SK-N-SH (cell line): ENCODE measurements around the gene FDXACB1. TPM values are rescaled to one million over a fixed set of nuclear protein-coding genes. Genes with fewer than 3 reads are reported as not detected.
A peak's percentile ranks its signal among the peaks of the same experiment; 100 is the strongest.

Experiments
- CTCF ChIA-PET: fragments of 300-600, 350-600 bp; formaldehyde crosslinking; extraction: SDS; loops from one replicate; lab custom pipeline; 2021; lab: Yijun Ruan, JAX
- POLR2A ChIA-PET: fragments of 350-600 bp; sonication (Branson Sonifier 250); formaldehyde crosslinking; extraction: SDS; loops from one replicate; lab custom pipeline; 2020; ENCODE audit warnings: antibody characterized with exemption, inconsistent platforms; lab: Yijun Ruan, JAX
- DNase-seq: peaks from one replicate; pipeline ENCODE4 v3.0.0; 2012
- H2AFZ ChIP-seq: fragments of 200-600 bp; sonication (generic); 2 replicates; pipeline ENCODE4 v1.8.1; 2016; ENCODE audit warnings: antibody characterized with exemption, mild to moderate bottlenecking, low read depth
- H3F3A ChIP-seq: fragments of 200-600 bp; sonication (generic); replicated peaks from 2 replicates; pipeline ENCODE3; 2016; ENCODE audit warnings: antibody characterized with exemption, mild to moderate bottlenecking; ENCODE audit not compliant: insufficient read depth
- H3K27ac ChIP-seq, 2 experiments: fragments of 200-500 bp in 1 of 2; fragments of 200-600 bp in 1 of 2; sonication (Bioruptor generic) in 1 of 2; sonication (generic), shearing (Covaris generic) in 1 of 2; 2 replicates each; pipeline versions ENCODE4 v1.5.1 to v1.6.1; 2014 to 2016; ENCODE audit warnings: low read depth in 2 of 2, inconsistent platforms in 1 of 2, low read length in 1 of 2, mild to moderate bottlenecking in 1 of 2, mixed read lengths in 1 of 2
- H3K27me3 ChIP-seq: fragments of 200-600 bp; sonication (generic), shearing (Covaris generic); 2 replicates; pipeline ENCODE4 v1.6.1; 2016; ENCODE audit warnings: mixed run types; ENCODE audit not compliant: insufficient read depth
- H3K36me3 ChIP-seq, 2 experiments: fragments of 200-500 bp in 1 of 2; fragments of 200-600 bp in 1 of 2; sonication (Bioruptor generic) in 1 of 2; sonication (generic) in 1 of 2; replicated peaks in 1 of 2; 2 replicates each; pipeline versions ENCODE3 to v1.5.1; 2014 to 2016; ENCODE audit warnings: low read length in 1 of 2, mild to moderate bottlenecking in 1 of 2; ENCODE audit not compliant: insufficient read depth in 2 of 2, control insufficient read depth in 1 of 2
- H3K4me1 ChIP-seq, 2 experiments: fragments of 200-500 bp in 1 of 2; fragments of 200-600 bp in 1 of 2; sonication (Bioruptor generic) in 1 of 2; sonication (generic), shearing (Covaris generic) in 1 of 2; 2 replicates each; pipeline versions ENCODE4 v1.5.1 to v1.6.1; 2014 to 2016; ENCODE audit warnings: low read depth in 1 of 2, low read length in 1 of 2, mixed run types in 1 of 2; ENCODE audit not compliant: insufficient read depth in 2 of 2, control insufficient read depth in 1 of 2
- H3K4me2 ChIP-seq: fragments of 200-600 bp; sonication (generic), shearing (Covaris generic); 2 replicates; pipeline ENCODE4 v1.6.1; 2017; ENCODE audit warnings: mixed run types
- H3K4me3 ChIP-seq, 2 experiments: fragments of 200-500 bp in 1 of 2; fragments of 200-600 bp in 1 of 2; sonication (Bioruptor generic) in 1 of 2; sonication (generic), shearing (Covaris generic) in 1 of 2; 2 replicates each; pipeline versions ENCODE4 v1.5.1 to v1.8.1; 2014 to 2016; ENCODE audit warnings: low read depth in 2 of 2, inconsistent platforms in 1 of 2, low read length in 1 of 2, mild to moderate bottlenecking in 1 of 2, mixed read lengths in 1 of 2, moderate library complexity in 1 of 2
- H3K79me2 ChIP-seq: fragments of 200-600 bp; sonication (generic); 2 replicates; pipeline ENCODE4 v1.8.1; 2017; ENCODE audit warnings: mild to moderate bottlenecking; ENCODE audit not compliant: insufficient read depth
- H3K9ac ChIP-seq: fragments of 200-600 bp; sonication (generic); 2 replicates; pipeline ENCODE4 v1.6.1; 2017; ENCODE audit warnings: mixed run types
- H3K9me2 ChIP-seq: fragments of 200-600 bp; sonication (generic); 2 replicates; pipeline ENCODE4 v1.6.1; 2017; ENCODE audit warnings: mixed run types
- H3K9me3 ChIP-seq: fragments of 200-600 bp; sonication (generic); 2 replicates; pipeline ENCODE4 v1.6.1; 2017; ENCODE audit warnings: mixed run types, mild to moderate bottlenecking, moderate library complexity
- H4K20me1 ChIP-seq: fragments of 200-600 bp; sonication (generic); 2 replicates; pipeline ENCODE4 v1.6.1; 2017; ENCODE audit warnings: mild to moderate bottlenecking, mixed run types; ENCODE audit not compliant: insufficient read depth
- CHD2 ChIP-seq: fragments of 150-350 bp; IDR thresholded peaks from 2 replicates; pipeline ENCODE4 v1.6.1; 2018; ENCODE audit warnings: low read length; ENCODE audit not compliant: partially characterized antibody
- EP300 ChIP-seq, 2 experiments: IDR thresholded peaks; 2 replicates each; pipeline versions ENCODE4 v1.4.0 to v1.6.1; 2012; ENCODE audit warnings: borderline replicate concordance in 1 of 2, low read depth in 1 of 2, low read length in 1 of 2
- FOXJ3 ChIP-seq: sonication (generic); formaldehyde crosslinking; IDR thresholded peaks from 2 replicates; pipeline ENCODE4 v1.5.1; 2020; ENCODE audit warnings: mild to moderate bottlenecking, missing genetic modification reagents
- MEF2A ChIP-seq: IDR thresholded peaks from 2 replicates; pipeline ENCODE4 v1.4.0; 2012; ENCODE audit warnings: low read depth, borderline replicate concordance
- NFIC ChIP-seq: IDR thresholded peaks from 2 replicates; pipeline ENCODE4 v1.4.0; 2012; ENCODE audit warnings: borderline replicate concordance
- POLR2AphosphoS5 ChIP-seq: IDR thresholded peaks from 2 replicates; pipeline ENCODE4 v1.6.1; 2012; ENCODE audit warnings: low read depth, low read length
- RFX5 ChIP-seq: IDR thresholded peaks from 2 replicates; pipeline ENCODE4 v1.6.1; 2012; ENCODE audit warnings: mild to moderate bottlenecking, improper control_type of control experiment, low read length
- RXRA ChIP-seq: IDR thresholded peaks from 2 replicates; pipeline ENCODE4 v1.4.0; 2012; ENCODE audit warnings: low read depth, mild to moderate bottlenecking, borderline replicate concordance
- SIN3A ChIP-seq: IDR thresholded peaks from 2 replicates; pipeline ENCODE4 v1.6.1; 2012; ENCODE audit warnings: low read depth, mild to moderate bottlenecking, low read length, moderate library complexity, borderline replicate concordance
- SMC3 ChIP-seq: IDR thresholded peaks from 2 replicates; pipeline ENCODE4 v1.6.1; 2012; ENCODE audit warnings: low read depth, low read length, improper control_type of control experiment
- TAF1 ChIP-seq: IDR thresholded peaks from 2 replicates; pipeline ENCODE4 v1.6.1; 2012; ENCODE audit warnings: low read depth, mild to moderate bottlenecking, low read length, moderate library complexity, borderline replicate concordance
- TCF12 ChIP-seq: IDR thresholded peaks from 2 replicates; pipeline ENCODE4 v1.4.0; 2012
- WGBS: methylation state at CpG from one replicate; pipeline ENCODE4 v1.1.6; 2017; ENCODE audit warnings: low lambda C conversion rate; 5-methylcytosine and 5-hydroxymethylcytosine counted together
- polyA plus RNA-seq, 3 experiments: library from polyadenylated mRNA; depleted of rRNA; stranded (reverse); fragments of >200 nt; gene quantifications; 2 replicates each; pipeline ENCODE4 v1.2.3, GENCODE V29; 2012
- TF ChIP-seq, protein P1 (sequence below): IDR thresholded peaks from 2 replicates; pipeline ENCODE4 v1.4.0; 2012; ENCODE audit warnings: low read depth, borderline replicate concordance
- TF ChIP-seq, protein P2 (sequence below): fragments of 150-350 bp; IDR thresholded peaks from 2 replicates; pipeline ENCODE4 v1.6.1; 2017; ENCODE audit warnings: antibody characterized with exemption, low read length, low read depth, borderline replicate concordance
- TF ChIP-seq, protein P3 (sequence below): IDR thresholded peaks from 2 replicates; pipeline ENCODE4 v1.4.0; 2012; ENCODE audit warnings: low read depth, borderline replicate concordance

FDXACB1 gene
- polyA plus RNA-seq, 1 of the 3 experiments (the other 2 are of a cell fraction), result 2.8 TPM

DNA sequence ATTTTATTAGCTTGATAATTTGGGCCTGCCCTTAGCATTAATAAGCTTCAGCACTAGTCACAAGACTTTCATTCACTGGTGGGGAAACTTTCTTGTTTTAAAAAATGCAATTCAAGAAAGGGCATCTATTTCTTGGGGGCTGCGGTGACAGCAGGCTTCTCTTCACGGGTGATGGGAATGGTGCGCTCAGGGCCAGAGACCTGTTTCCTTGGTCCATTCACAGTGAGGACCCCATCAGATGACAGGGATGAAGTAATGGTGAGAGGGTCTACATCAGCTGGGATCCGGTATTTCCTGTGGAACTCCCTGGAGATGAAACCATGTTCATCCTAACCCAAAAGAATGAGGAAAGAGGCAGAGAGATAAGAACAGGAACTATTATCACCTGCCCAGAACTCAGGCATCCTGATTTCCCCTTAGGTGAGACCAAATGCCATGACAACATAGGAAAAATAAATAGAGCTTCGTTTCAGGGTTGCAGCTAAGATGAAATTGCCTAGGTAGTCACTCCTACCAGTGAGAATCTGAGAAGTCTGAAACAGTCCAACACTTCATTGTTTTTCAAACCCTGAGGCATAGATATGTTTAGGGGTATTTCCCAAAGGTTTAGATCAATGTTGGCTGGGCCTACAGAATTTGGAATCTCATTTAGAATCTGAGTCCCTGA lies 29.8 kb upstream of the FDXACB1 start:
- 78% methylated on average over 5 of the region's 5 CpGs for whole genome bisulfite sequencing
- Histone ChIP-seq H3K9ac (no peak overlapping the region), H3K4me1 (peaks cover 6 to 7% of the 10 kb centered on the region in 2 experiments; a peak in 2 of 4 replicates), H3K27me3 (no peaks in the 10 kb centered on the region), H3K9me2 (no peaks in the 10 kb centered on the region), H4K20me1 (no peaks in the 10 kb centered on the region), H3K79me2 (no peaks in the 10 kb centered on the region), H3K4me2 (no peak overlapping the region), H3K27ac (no peak overlapping the region), H3K9me3 (no peaks in the 10 kb centered on the region), H2AFZ (no peak overlapping the region), H3F3A (peaks cover 13% of the 10 kb centered on the region), H3K36me3 (no peaks in the 10 kb centered on the region), H3K4me3 (no peak overlapping the region)
- no peak for TF ChIP-seq EP300 (IDR thresholded peaks at IDR 0.05; ENCODE audit: borderline replicate concordance in 1 of 2, low read depth in 1 of 2, low read length in 1 of 2)
- TF ChIP-seq CHD2, result no peak
- TF ChIP-seq, protein P1, sequence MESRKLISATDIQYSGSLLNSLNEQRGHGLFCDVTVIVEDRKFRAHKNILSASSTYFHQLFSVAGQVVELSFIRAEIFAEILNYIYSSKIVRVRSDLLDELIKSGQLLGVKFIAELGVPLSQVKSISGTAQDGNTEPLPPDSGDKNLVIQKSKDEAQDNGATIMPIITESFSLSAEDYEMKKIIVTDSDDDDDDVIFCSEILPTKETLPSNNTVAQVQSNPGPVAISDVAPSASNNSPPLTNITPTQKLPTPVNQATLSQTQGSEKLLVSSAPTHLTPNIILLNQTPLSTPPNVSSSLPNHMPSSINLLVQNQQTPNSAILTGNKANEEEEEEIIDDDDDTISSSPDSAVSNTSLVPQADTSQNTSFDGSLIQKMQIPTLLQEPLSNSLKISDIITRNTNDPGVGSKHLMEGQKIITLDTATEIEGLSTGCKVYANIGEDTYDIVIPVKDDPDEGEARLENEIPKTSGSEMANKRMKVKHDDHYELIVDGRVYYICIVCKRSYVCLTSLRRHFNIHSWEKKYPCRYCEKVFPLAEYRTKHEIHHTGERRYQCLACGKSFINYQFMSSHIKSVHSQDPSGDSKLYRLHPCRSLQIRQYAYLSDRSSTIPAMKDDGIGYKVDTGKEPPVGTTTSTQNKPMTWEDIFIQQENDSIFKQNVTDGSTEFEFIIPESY, result no peak
- no peak for TF ChIP-seq SMC3
- POLR2A ChIA-PET, result no interaction called here
- no peak for DNase-seq
- CTCF ChIA-PET, result no interaction called here

DNA sequence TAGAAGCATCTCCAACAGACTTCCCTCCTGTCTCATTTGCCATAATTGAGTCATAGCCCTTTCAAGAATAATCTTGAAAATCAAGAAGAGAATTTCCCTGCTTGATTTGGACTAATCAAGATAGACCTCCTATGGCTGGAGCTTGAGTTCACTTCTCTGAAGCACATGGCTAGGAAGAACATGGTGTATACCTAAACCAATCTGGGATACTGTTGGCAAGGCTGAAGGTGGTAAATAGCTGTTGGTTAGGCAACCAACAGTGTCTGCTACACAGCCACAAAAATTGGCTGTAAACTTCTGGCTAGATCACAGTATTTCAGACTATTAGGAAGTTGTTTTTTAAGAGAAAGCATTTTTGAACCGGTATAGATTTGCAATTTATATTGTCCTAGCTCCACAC lies 27.7 kb upstream of the FDXACB1 start:
- H3K9me3 ChIP-seq, result no peaks in the 10 kb centered on the region
- no peaks in the 10 kb centered on the region for H3K36me3 ChIP-seq

More for the DNA sequence above, 27.7 kb upstream of the FDXACB1 start:
- H3K9ac ChIP-seq, result no peak overlapping the region
- no peaks in the 10 kb centered on the region for H3K4me1 ChIP-seq
- ChIA-PET POLR2A (no interaction called here), CTCF (interaction anchor here (1.0 kb wide), 1 partner anchor 17 kb away, joined by 3 read pairs; no protein-coding TSS in a partner anchor)
- no peaks in the 10 kb centered on the region for H3K27me3 ChIP-seq
- TF ChIP-seq, protein P2, sequence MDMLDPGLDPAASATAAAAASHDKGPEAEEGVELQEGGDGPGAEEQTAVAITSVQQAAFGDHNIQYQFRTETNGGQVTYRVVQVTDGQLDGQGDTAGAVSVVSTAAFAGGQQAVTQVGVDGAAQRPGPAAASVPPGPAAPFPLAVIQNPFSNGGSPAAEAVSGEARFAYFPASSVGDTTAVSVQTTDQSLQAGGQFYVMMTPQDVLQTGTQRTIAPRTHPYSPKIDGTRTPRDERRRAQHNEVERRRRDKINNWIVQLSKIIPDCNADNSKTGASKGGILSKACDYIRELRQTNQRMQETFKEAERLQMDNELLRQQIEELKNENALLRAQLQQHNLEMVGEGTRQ, result no peak
- no peak for TF ChIP-seq TAF1
- TF ChIP-seq RFX5, result no peak
- no peak for TF ChIP-seq FOXJ3 (CRISPR knock-in tag)
- TF ChIP-seq SIN3A, result no peak
- no peak for TF ChIP-seq MEF2A
- no peak for TF ChIP-seq EP300 (IDR thresholded peaks at IDR 0.05; ENCODE audit: borderline replicate concordance in 1 of 2, low read depth in 1 of 2, low read length in 1 of 2)
- TF ChIP-seq SMC3, result no peak
- no peak for TF ChIP-seq RXRA
- TF ChIP-seq, protein P3, sequence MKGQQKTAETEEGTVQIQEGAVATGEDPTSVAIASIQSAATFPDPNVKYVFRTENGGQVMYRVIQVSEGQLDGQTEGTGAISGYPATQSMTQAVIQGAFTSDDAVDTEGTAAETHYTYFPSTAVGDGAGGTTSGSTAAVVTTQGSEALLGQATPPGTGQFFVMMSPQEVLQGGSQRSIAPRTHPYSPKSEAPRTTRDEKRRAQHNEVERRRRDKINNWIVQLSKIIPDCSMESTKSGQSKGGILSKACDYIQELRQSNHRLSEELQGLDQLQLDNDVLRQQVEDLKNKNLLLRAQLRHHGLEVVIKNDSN, result no peak
- TF ChIP-seq POLR2AphosphoS5, result no peak
- no peak for TF ChIP-seq NFIC
- no peak for TF ChIP-seq TCF12
- H3F3A ChIP-seq, result peaks cover 13% of the 10 kb centered on the region
- no peak overlapping the region for H3K4me2 ChIP-seq
- no peak overlapping the region for H3K27ac ChIP-seq
- H2AFZ ChIP-seq, result peak overlapping the region; percentile 42; the same call in 1 of the 2 replicates
- H3K9me2 ChIP-seq, result no peaks in the 10 kb centered on the region
- H4K20me1 ChIP-seq, result no peaks in the 10 kb centered on the region
- no peak for DNase-seq
- 76% methylated on average over 1 of the region's 1 CpG for WGBS
- H3K79me2 ChIP-seq, result no peaks in the 10 kb centered on the region
- no peak overlapping the region for H3K4me3 ChIP-seq
